ENCODE data around the gene WDR59.
"Not testable (repeated sequence)": the region's sequence is repeated elsewhere in the genome, so short reads cannot be mapped to it uniquely, and the experiment has no call there.

Gene WDR59

GRCh38 chr16:74984529-74985296 lies at the start of gene WDR59:
Gene WDR59 (minus strand): TSS chr16:74985123. CDS start chr16:74985017, 106 bp downstream.
- peak; percentile 99 for DNase-seq (ENCODE audit: low read depth, low spot score)

GRCh38 chr16:75032655-75033054 lies 47.7 kb upstream of the WDR59 start:
- no peak for DNase-seq (ENCODE audit: low read depth, low spot score)

GRCh38 chr16:75029854-75030253 lies 44.9 kb upstream of the WDR59 start:
- no peak for DNase-seq (ENCODE audit: low read depth, low spot score)

GRCh38 chr16:75028544-75029135 lies 43.7 kb upstream of the WDR59 start:
- DNase-seq (ENCODE audit: low read depth, low spot score) = no peak

- no peak for DNase-seq (ENCODE audit: low read depth, low spot score)
These were observed 42.8 kb upstream of the WDR59 start for GRCh38 chr16:75027520-75028300.

GRCh38 chr16:75026892-75027391 lies 42.0 kb upstream of the WDR59 start:
- DNase-seq (ENCODE audit: low read depth, low spot score) = no peak

GRCh38 chr16:75026239-75026891 lies 41.4 kb upstream of the WDR59 start:
- DNase-seq (ENCODE audit: low read depth, low spot score) = not testable (repeated sequence)

GRCh38 chr16:75025761-75026160 lies 40.8 kb upstream of the WDR59 start:
- DNase-seq (ENCODE audit: low read depth, low spot score) = no peak

GRCh38 chr16:75024594-75024993 lies 39.7 kb upstream of the WDR59 start:
- DNase-seq (ENCODE audit: low read depth, low spot score) = no peak

GRCh38 chr16:75024182-75024581 lies 39.3 kb upstream of the WDR59 start:
- no peak for DNase-seq (ENCODE audit: low read depth, low spot score)

- DNase-seq (ENCODE audit: low read depth, low spot score) = no peak
These were observed 38.1 kb upstream of the WDR59 start for GRCh38 chr16:75023009-75023408.

- no peak for DNase-seq (ENCODE audit: low read depth, low spot score)
These were observed 37.6 kb upstream of the WDR59 start for GRCh38 chr16:75022567-75022966.

- no peak for DNase-seq (ENCODE audit: low read depth, low spot score)
These were observed 36.5 kb upstream of the WDR59 start for GRCh38 chr16:75021410-75021809.

GRCh38 chr16:75019586-75019985 lies 34.7 kb upstream of the WDR59 start:
- DNase-seq (ENCODE audit: low read depth, low spot score) = no peak

- no peak for DNase-seq (ENCODE audit: low read depth, low spot score)
These were observed 34.1 kb upstream of the WDR59 start for GRCh38 chr16:75019007-75019406.

GRCh38 chr16:75017670-75018525 lies 33.0 kb upstream of the WDR59 start:
- DNase-seq (ENCODE audit: low read depth, low spot score) = no peak

- not testable (repeated sequence) for DNase-seq (ENCODE audit: low read depth, low spot score)
These were observed 31.6 kb upstream of the WDR59 start for GRCh38 chr16:75016451-75017081.

- DNase-seq (ENCODE audit: low read depth, low spot score) = no peak
These were observed 29.4 kb upstream of the WDR59 start for GRCh38 chr16:75014318-75014717.

- not testable (repeated sequence) for DNase-seq (ENCODE audit: low read depth, low spot score)
These were observed 28.2 kb upstream of the WDR59 start for GRCh38 chr16:75013123-75013522.

- DNase-seq (ENCODE audit: low read depth, low spot score) = no peak
These were observed 27.6 kb upstream of the WDR59 start for GRCh38 chr16:75012380-75013081.

All from ELF-1 (cell line).